Epithelial cell of proximal tubule (primary cell): Measurements from ENCODE around the gene GARIN5A. TPM values are rescaled to one million over a fixed set of nuclear protein-coding genes. Genes with fewer than 3 reads are reported as not detected.
"Not testable (repeated sequence)": the region's sequence is repeated elsewhere in the genome, so short reads cannot be mapped to it uniquely, and the experiment has no call there.

Source experiments
- DNase-seq: peaks from one replicate; pipeline ENCODE4 v3.0.0-alpha.2; 2011; ENCODE audit warnings: low read depth
- H3K4me3 ChIP-seq: 2 replicates; pipeline ENCODE4 v1.5.1; 2011; ENCODE audit warnings: low read depth, mild to moderate bottlenecking, low read length
- total RNA-seq: library from RNA; depleted of rRNA; stranded (reverse); fragments of >200 nt; gene quantifications from 2 replicates; pipeline ENCODE4 v1.2.3, GENCODE V29; 2015
- TF ChIP-seq, protein P1 (sequence below): conservative IDR thresholded peaks from 2 replicates; pipeline ENCODE4 v1.5.1; 2012; ENCODE audit warnings: low read depth, mild to moderate bottlenecking, low read length

Gene GARIN5A
- total RNA-seq, 1 donor from 2014 or later, result 0.69 TPM

DNA sequence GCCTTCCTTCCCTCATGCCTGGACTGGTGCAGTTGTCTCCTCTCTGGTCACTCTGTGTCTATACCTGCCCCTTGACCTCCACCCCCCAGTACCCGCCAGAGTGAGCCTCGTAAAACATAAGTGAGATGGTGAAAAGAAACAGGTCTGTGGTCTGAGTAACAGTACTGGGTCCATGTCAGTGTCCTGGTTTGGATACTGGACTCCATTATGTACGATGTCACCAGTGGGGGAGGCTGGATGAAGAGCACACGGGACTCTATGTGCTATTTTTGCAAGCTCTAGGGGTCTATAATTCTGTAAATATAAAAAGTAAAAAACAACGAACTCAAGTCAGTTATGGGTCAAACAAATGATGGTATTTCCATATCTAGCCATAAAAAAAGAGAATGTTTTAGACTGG is 29.6 kb downstream of the GARIN5A start:
- no peak for DNase-seq
- TF ChIP-seq, protein P1, sequence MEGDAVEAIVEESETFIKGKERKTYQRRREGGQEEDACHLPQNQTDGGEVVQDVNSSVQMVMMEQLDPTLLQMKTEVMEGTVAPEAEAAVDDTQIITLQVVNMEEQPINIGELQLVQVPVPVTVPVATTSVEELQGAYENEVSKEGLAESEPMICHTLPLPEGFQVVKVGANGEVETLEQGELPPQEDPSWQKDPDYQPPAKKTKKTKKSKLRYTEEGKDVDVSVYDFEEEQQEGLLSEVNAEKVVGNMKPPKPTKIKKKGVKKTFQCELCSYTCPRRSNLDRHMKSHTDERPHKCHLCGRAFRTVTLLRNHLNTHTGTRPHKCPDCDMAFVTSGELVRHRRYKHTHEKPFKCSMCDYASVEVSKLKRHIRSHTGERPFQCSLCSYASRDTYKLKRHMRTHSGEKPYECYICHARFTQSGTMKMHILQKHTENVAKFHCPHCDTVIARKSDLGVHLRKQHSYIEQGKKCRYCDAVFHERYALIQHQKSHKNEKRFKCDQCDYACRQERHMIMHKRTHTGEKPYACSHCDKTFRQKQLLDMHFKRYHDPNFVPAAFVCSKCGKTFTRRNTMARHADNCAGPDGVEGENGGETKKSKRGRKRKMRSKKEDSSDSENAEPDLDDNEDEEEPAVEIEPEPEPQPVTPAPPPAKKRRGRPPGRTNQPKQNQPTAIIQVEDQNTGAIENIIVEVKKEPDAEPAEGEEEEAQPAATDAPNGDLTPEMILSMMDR, result no peak
- no peak overlapping the region for H3K4me3 ChIP-seq

DNA sequence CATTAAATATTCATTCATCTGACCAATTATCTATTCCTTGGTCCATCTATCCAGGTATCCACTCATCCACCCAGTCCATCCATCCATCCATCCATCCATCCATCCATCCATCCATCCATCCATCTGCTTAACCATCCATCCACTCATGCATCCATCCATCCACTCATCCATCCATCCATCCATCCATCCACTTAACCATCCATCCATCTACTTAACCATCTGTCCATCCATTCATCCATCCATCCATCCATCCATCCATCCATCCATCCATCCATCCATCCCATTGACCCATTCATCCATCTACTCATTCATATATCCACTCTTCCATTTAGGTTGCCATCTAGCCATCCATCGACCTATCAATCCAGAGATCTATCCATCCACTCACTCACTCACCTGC is 32.6 kb downstream of the GARIN5A start:
- TF ChIP-seq, protein P1, result no peak
- no peak overlapping the region for H3K4me3 ChIP-seq
- no peak for DNase-seq

DNA sequence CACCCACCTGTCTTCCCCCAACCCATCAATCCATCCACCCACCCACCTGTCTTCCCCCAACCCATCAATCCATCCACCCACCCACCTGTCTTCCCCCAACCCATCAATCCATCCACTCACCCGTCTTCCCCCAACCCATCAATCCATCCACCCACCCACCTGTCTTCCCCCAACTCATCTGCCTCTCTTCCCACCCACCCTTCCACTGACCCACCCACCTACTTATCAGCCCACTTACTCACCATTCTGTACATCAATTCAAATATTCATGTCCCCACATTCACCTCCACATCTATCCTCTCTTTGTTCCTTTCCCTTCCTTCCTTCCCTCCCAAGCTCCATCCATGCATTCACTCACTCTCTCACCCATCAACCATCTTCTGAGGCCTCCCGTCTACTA is 37.5 kb downstream of the GARIN5A start:
- H3K4me3 ChIP-seq, DNase-seq: not testable (repeated sequence)

DNA sequence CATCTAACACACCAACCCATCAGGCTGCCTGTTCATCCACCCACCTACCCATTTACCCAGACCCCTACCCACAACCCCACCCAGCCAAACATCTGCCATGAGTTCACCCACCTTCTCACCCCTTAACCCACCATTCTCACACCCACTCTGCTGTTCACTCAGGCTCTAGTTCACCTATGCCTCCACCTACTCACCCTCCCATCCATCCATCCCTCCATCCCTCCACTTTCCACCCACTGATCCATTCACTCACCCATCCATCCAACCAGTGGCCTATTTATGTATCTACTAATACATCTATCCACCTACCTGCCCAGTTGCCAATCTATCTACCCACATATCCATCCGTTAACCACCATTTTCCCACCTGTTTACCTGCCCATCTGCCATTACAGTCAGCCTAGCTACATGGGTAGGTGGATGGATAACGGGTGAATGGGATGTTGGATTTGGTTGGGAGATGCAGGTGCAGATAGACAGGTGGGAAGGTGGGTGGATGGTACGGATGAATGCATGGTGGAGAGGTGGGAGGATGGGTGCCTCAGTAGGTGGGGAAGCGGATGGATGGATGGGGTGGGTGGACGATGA is 38.7 kb downstream of the GARIN5A start:
- H3K4me3 ChIP-seq, result no peak overlapping the region
- TF ChIP-seq, protein P1, result no peak
- no peak for DNase-seq

DNA sequence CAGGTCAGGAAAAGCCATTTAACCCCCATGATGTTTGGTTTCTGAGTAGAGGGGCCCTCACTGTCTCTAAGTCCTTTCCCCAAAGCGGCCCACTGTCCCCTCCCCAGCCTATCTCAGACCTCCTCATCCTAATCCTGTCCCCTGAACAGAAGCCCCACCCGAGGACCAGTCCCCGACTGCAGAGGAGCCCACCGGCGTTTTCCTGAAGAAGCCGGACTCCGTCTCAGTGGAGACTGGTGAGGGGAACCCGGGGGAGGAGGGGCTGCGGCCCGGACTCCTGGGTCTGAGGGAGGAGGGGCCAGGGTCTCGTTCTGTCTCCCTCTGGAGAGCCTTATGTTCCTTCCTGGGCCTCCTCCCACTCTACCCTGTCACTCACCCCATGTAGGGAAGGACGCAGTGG is 41.0 kb downstream of the GARIN5A start:
- TF ChIP-seq, protein P1, result no peak
- DNase-seq, result no peak
- no peak overlapping the region for H3K4me3 ChIP-seq

DNA sequence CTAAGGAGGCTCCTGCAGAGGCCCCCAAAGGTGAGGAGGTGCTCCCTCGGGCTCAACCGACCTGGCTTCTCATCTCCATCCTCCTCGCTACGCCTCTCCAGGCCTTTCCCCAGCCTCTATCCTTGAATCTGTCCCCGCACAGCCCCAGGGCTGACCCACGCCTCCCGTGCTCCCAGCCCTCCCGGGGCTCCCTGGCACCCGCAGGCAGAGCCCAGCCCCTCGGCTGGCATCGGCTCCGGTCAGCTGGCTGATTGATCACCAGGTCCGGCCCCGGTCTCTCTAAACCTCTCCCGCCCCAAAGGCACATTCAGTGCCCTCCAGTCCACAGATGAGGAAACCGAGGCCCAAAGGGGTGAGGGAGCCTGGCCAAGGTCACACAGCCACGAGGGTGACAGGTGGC is 41.4 kb downstream of the GARIN5A start:
- no peak for DNase-seq
- TF ChIP-seq, protein P1, result no peak
- H3K4me3 ChIP-seq, result no peak overlapping the region

DNA sequence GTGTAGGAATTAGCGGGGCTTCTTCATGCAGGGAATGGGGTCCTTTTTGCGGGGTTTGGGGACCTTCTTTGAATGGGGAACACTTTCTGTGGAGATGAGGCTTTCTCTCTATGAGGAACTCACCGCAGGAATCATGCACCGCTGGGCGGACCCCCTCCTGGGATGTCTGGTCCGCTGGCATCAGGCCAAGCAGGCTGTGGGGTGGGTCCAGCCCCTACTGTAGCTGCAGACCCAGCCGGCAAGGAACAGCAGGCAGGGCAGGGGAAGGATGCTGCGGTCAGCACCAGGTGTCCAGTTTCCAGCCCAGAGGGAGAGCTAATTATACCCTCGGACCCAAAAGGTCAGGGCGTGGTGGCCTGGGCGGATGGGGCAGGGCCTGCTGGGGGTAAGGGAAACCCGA is 42.1 kb downstream of the GARIN5A start:
- TF ChIP-seq, protein P1, result no peak
- H3K4me3 ChIP-seq, result no peak overlapping the region
- DNase-seq, result no peak
